Right cardiac atrium (tissue), 5 donors: ENCODE data around the gene TSEN2. TPM values are rescaled to one million over a fixed set of nuclear protein-coding genes. Genes with fewer than 3 reads are reported as not detected.
"Not testable (repeated sequence)": the region's sequence is repeated elsewhere in the genome, so short reads cannot be mapped to it uniquely, and the experiment has no call there.

ENCODE experiments used
- ATAC-seq, 2 donors: fragments of 200-7000 bp; cut with Tn5 transposase; one replicate each; pipeline versions ENCODE4 v1.8.0 to v1.9.1; 2020; ENCODE audit warnings: moderate library complexity in 2 of 2, mild to moderate bottlenecking in 1 of 2
- DNase-seq, 3 donors: peaks; one replicate each; pipeline ENCODE4 v3.0.0-alpha.2; 2020
- H3K27ac ChIP-seq: one replicate; pipeline ENCODE4 v1.5.1; 2013; ENCODE audit warnings: mild to moderate bottlenecking, low read length, control low read depth, moderate library complexity
- H3K27me3 ChIP-seq: one replicate; pipeline ENCODE4 v1.6.1; 2013; ENCODE audit not compliant: control insufficient read depth, insufficient read depth
- H3K4me1 ChIP-seq: one replicate; pipeline ENCODE4 v1.6.1; 2013; ENCODE audit warnings: low read length; ENCODE audit not compliant: control insufficient read depth, insufficient read depth
- H3K4me3 ChIP-seq: one replicate; pipeline ENCODE4 v1.5.1; 2013; ENCODE audit warnings: low read length, control low read depth
- H3K9me3 ChIP-seq: one replicate; pipeline ENCODE4 v1.6.1; 2013; ENCODE audit warnings: low read length; ENCODE audit not compliant: control insufficient read depth
- WGBS: extraction: QIAGEN DNeasy Blood & Tissue Kit; methylation state at CpG from one replicate; pipeline ENCODE4 v1.1.7; 2013; 5-methylcytosine and 5-hydroxymethylcytosine counted together
- intact Hi-C, 4 donors: fragments of 100-400 bp; cut with DNase I; formaldehyde crosslinking; loops; one replicate each; pipeline versions ENCODE4 v1.11.0 to v1.14.0; 2022 to 2023
- polyA plus RNA-seq: library from polyadenylated mRNA; stranded (reverse); fragments of 200-250 nt; gene quantifications from one replicate; pipeline ENCODE4 v1.2.3, GENCODE V29; 2013
- total RNA-seq, 4 donors: library from RNA; stranded (reverse); fragmentation: NEBNext Ultra II Directional; extraction: Animal tissue kit (Norgen Biotek cat#: 25700); gene quantifications; one replicate each; pipeline ENCODE4 v1.2.1, GENCODE V29; 2021
- donor health status: healthy with polysubstance abuse.
- donor health status: DM: no; HTN: yes; CAD: no.
- donor health status: DM: no; HTN: no; CAD: no.
- donor health status: DM: no; HTN: yes; CAD: no; lungs with severe emphysema.
- donor health status: DM: yes; HTN: yes; CAD: no.

TSEN2 gene
- total and polyA plus RNA-seq, 5 donors: 13.9 to 21.4 (median 19.2) TPM

DNA sequence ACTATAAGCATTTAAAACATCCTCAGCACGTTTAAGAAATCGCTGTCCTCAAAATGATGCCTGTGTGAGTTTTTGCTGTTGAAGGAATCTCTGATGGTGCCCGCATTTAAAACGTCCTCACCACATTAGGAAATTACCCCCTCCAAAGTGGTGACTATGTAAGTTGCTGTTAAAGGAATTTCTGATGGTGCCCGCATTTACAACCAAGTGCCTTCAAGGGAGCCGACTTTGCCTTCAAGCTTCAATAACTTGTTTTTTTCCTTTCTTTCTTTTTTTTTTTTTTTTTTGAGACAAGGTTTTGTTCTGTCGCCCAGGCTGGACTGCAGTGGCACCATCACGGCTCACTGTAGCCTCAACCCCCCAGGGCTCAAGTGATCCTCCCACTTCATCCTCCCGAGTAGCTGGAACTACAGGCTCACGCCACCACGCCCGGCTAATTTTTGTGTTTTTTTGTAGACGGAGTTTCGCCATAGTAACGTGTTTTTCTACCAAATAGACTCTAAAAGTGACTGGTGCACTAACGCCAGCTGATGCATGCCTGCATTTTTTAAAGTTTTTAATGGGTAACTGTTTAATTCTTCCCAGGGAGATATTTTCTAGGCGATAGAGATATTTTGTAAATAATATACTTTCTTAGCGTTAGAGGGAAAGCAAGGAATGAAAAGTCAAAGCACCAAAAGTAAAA lies 19.0 kb upstream of the TSEN2 start:
- intact Hi-C loops: no loop called here
- Histone ChIP-seq H3K27ac (no peak overlapping the region), H3K9me3 (no peaks in the 10 kb centered on the region), H3K27me3 (no peaks in the 10 kb centered on the region), H3K4me1 (no peaks in the 10 kb centered on the region), H3K4me3 (no peak overlapping the region)
- no peak for DNase-seq
- no peak for ATAC-seq
- 90% methylated on average over 18 of the region's 18 CpGs for WGBS

DNA sequence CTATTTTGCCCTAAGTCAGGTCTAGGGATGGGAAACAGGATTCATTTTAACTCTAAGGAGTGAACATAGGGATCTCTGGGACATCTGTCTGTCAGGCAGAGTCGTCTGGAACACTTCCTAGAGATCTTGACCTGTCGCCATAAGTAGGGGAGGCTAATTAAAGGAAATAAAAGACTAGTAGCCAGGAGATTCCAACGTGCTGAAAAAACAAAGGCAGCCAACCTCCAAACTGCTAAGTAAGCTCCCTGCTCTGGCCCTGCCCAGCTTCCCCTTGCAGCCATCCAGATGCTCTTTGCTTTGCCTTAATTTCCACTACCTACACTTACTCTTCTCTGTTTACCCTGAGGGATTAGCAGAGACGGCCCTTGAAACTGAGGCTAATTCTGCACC lies 18.4 kb upstream of the TSEN2 start:
- WGBS: 32% methylated on average over 4 of the region's 4 CpGs
- no peak for DNase-seq
- intact Hi-C loops: no loop called here

DNA sequence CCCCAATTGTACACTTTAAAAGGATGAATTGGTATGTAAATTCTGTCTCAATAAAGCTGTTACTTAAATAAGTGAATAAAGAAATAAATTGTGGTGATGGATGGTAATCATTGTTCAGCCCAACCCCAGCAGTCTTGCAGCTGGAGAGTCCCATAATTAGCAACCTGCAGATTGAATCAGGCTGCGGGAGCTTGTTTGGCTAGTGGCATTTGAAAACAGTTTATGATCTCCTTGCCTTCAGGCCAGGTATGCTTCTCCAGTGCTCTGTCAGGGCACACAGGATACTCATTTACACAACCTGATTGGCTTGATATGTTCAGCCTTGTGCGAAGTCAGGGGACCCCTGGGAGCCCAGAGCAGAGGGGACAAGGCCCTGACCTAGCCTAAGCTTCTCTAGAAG lies 16.5 kb upstream of the TSEN2 start:
- intact Hi-C loops: no loop called here
- H3K4me1 ChIP-seq: no peaks in the 10 kb centered on the region
- no peak overlapping the region for H3K4me3 ChIP-seq
- H3K27ac ChIP-seq: no peak overlapping the region
- ATAC-seq: no peak
- no peak for DNase-seq
- no peaks in the 10 kb centered on the region for H3K27me3 ChIP-seq
- WGBS: 96% methylated on average over 2 of the region's 2 CpGs
- H3K9me3 ChIP-seq: no peaks in the 10 kb centered on the region

More for the DNA sequence above, 18.4 kb upstream of the TSEN2 start:
- H3K9me3 ChIP-seq: no peaks in the 10 kb centered on the region
- no peaks in the 10 kb centered on the region for H3K4me1 ChIP-seq
- no peak overlapping the region for H3K4me3 ChIP-seq
- no peak overlapping the region for H3K27ac ChIP-seq
- no peak for ATAC-seq
- H3K27me3 ChIP-seq: no peaks in the 10 kb centered on the region

DNA sequence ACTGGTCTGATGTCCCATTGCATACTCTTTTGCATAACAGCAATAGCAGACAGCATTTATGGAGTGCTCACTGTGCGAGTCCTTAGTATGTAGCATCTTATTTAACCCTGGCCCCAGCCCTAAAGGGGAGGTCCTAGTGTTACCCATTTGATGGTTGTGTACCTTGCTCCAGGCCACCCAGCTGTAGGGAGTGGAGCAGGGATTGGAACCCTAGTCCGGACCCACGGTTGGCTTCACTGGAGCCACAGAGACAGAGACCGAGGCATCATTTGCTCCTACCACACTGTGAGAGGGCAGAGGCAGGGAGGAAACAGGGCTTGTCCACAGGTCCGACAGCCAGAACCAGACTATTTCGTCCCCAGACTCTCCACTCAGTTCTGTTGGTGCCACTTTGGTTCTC lies 16.0 kb upstream of the TSEN2 start:
- intact Hi-C loops: no loop called here

DNA sequence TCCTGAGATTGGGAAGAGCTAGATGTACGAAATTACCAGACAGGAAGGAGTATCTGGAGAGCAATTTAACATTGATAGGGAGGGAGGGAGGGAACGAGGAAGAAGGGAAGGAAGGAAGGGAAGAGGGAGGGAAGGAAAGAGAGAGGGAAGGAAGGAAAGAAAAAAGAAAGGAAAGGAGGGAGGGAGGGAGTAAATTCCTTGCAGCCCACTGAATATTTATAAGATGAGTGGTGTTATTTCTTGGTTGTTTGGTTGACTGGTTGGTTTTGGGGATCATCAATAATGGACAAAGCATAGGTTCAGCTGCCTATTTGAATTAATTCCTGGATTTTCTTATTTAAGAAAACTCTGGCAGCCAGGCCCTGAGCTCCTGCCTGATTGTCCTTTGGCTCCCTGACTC lies 15.5 kb upstream of the TSEN2 start:
- no peak overlapping the region for H3K4me3 ChIP-seq
- no peak overlapping the region for H3K27ac ChIP-seq
- intact Hi-C loops: no loop called here
- 52% methylated on average over 2 of the region's 2 CpGs for WGBS
- no peak for ATAC-seq
- no peak for DNase-seq
- H3K9me3 ChIP-seq: no peaks in the 10 kb centered on the region
- H3K27me3 ChIP-seq: no peaks in the 10 kb centered on the region
- H3K4me1 ChIP-seq: no peaks in the 10 kb centered on the region

More for the DNA sequence above, 16.0 kb upstream of the TSEN2 start:
- WGBS: 95% methylated on average over 6 of the region's 6 CpGs
- no peaks in the 10 kb centered on the region for H3K9me3 ChIP-seq
- H3K4me1 ChIP-seq: no peaks in the 10 kb centered on the region
- no peak overlapping the region for H3K27ac ChIP-seq
- DNase-seq (no peak), ATAC-seq (no peak)
- no peak overlapping the region for H3K4me3 ChIP-seq
- H3K27me3 ChIP-seq: no peaks in the 10 kb centered on the region

DNA sequence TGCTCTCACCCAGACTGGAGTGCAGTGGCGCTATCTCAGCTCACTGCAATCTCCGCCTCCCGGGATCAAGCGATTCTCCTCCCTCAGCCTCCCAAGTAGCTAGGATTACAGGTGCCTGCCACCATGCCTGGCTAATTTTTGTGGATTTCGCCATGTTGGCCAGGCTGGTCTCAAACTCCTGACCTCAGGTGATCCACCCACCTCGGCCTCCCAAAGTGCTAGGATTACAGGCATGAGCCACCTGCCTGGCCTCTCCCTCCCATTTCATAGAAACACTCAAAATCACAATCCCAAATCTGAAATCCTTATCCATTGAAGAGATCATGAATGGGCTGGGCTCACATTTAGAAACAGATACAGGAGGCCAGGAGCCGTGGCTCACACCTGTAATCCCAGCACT lies 15.1 kb upstream of the TSEN2 start:
- WGBS: 97% methylated on average over 7 of the region's 7 CpGs
- intact Hi-C loops, H3K27ac ChIP-seq, H3K9me3 ChIP-seq, H3K4me1 ChIP-seq, ATAC-seq, H3K4me3 ChIP-seq, H3K27me3 ChIP-seq, DNase-seq: not testable (repeated sequence)

DNA sequence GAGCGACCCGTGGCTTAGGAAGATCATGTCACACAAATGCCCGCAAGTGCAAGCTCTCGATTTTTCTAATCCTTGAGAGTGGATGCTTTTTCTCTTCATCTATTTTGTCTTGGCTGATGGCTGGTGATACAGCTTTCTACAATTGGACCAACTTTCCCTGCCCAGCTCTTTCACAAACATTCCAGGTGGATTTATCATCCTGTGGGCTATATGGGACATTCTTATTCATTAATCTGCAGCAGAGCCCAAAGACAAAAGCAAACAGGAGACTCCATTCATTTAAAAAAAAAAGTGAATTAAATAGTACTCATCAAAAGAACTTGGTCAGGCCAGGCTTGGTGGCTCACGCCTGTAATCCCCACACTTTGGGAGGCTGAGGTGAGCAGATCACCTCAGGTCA lies 14.2 kb upstream of the TSEN2 start:
- WGBS: 96% methylated on average over 5 of the region's 5 CpGs
- intact Hi-C loops: no loop called here

DNA sequence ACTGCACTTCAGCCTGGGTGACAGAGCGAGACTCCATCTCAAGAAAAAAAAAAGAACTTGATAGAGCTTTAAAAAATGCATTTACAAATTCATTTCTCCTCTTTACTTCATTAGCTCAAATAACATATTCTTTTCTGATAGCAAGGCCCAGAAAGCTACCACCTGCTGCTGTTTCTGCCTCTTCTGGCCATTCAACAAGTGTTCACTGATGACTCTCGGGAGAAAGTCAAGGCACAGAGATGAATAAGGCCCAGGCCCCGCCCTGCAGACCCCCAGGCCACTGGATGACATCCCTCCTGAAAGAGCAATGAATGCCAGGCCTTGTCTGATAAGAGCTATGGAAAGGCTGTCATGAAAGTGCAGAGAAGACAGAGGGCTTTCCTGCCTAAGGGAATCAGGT lies 13.6 kb upstream of the TSEN2 start:
- intact Hi-C loops: no loop called here
- ATAC-seq: no peak
- no peaks in the 10 kb centered on the region for H3K27me3 ChIP-seq
- WGBS: 92% methylated on average over 3 of the region's 3 CpGs
- H3K27ac ChIP-seq: no peak overlapping the region
- H3K4me3 ChIP-seq: no peak overlapping the region
- no peaks in the 10 kb centered on the region for H3K4me1 ChIP-seq
- DNase-seq: no peak
- H3K9me3 ChIP-seq: no peaks in the 10 kb centered on the region

More for the DNA sequence above, 14.2 kb upstream of the TSEN2 start:
- no peak overlapping the region for H3K27ac ChIP-seq
- no peak overlapping the region for H3K4me3 ChIP-seq
- H3K9me3 ChIP-seq: no peaks in the 10 kb centered on the region
- ATAC-seq (no peak), DNase-seq (no peak)
- H3K27me3 ChIP-seq: no peaks in the 10 kb centered on the region
- no peaks in the 10 kb centered on the region for H3K4me1 ChIP-seq

DNA sequence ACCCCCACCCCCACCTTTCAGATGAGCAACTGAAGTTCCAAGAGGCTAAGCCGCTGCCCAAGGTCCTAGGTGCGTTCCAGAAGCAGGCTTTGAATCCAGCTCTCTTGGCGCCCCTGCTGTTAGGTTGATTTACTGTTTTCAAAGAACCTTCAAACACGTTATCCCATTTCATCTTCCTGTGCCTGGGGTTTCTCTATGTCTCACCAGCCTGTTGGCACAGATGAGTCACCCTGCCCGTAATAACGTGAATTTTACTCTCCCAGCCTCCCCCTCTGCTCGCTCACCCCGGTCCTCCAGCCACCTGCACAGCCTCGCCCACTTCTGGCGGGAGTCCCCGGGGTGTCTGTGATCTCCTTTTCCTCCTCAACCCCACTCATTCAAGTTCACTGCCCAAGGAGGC lies 13.0 kb upstream of the TSEN2 start:
- 80% methylated on average over 11 of the region's 11 CpGs for WGBS
- H3K27me3 ChIP-seq: no peaks in the 10 kb centered on the region
- no peaks in the 10 kb centered on the region for H3K4me1 ChIP-seq
- ATAC-seq (no peak), DNase-seq (no peak)
- H3K27ac ChIP-seq: no peak overlapping the region
- H3K9me3 ChIP-seq: no peaks in the 10 kb centered on the region
- intact Hi-C loops: no loop called here
- no peak overlapping the region for H3K4me3 ChIP-seq

DNA sequence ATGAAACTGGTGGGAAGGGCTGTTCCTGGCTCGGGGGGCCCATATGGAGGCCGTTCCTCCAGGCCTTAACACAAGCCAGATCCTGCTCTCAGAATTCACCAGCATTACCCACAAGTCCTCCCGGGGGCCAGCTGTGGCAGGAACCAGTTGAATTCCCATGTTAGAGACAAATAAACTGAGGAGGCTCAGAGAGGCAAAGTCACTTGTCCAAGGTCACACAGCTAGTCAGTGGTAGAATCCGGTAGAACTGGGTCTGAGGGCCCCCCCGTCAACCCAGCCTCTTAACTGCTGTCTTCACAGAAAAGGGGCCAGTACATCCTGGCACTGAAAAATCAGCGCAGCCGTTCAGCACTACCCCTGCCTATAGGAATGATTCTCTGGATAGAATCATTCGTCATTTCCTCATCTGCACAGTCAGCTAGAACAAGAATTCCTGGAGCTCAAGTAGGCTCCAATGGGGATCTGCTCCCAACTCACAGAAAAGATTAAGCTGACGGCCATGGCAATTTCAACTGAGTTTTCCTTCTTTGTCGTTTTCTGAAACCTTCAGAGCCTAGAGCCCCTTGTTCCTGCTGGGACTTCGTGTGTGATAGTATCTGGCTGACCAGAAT lies 12.2 kb upstream of the TSEN2 start:
- intact Hi-C loops: no loop called here
- H3K4me3 ChIP-seq: no peak overlapping the region
- H3K4me1 ChIP-seq: no peaks in the 10 kb centered on the region
- ATAC-seq (no peak), DNase-seq (no peak)
- H3K9me3 ChIP-seq: no peaks in the 10 kb centered on the region
- whole genome bisulfite sequencing: 88% methylated on average over 11 of the region's 11 CpGs
- H3K27ac ChIP-seq: no peak overlapping the region
- H3K27me3 ChIP-seq: no peaks in the 10 kb centered on the region

DNA sequence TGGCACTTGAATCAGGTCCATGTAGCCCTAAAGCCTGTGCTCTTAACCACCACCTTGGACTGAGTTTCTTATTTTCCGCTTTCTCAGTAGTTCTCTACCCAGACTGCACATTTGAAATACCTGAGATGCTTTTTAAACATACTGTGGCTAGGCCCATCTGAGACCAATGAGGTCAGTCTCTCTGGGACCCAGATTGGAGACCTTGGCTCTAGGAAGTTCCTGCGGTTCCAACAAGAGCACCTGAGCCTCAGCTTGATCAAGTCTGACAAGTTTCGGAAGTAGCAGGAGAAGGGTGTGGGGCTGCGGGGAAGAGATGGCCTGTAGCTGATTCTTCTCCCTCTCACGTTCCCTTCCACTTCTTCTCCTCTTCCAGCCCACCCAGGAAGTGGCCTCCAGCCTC lies 11.5 kb upstream of the TSEN2 start:
- intact Hi-C loops: no loop called here
- H3K9me3 ChIP-seq: no peaks in the 10 kb centered on the region
- no peak overlapping the region for H3K4me3 ChIP-seq
- no peaks in the 10 kb centered on the region for H3K4me1 ChIP-seq
- no peak overlapping the region for H3K27ac ChIP-seq
- DNase-seq (no peak), ATAC-seq (no peak)
- WGBS: 97% methylated on average over 5 of the region's 5 CpGs
- no peaks in the 10 kb centered on the region for H3K27me3 ChIP-seq

DNA sequence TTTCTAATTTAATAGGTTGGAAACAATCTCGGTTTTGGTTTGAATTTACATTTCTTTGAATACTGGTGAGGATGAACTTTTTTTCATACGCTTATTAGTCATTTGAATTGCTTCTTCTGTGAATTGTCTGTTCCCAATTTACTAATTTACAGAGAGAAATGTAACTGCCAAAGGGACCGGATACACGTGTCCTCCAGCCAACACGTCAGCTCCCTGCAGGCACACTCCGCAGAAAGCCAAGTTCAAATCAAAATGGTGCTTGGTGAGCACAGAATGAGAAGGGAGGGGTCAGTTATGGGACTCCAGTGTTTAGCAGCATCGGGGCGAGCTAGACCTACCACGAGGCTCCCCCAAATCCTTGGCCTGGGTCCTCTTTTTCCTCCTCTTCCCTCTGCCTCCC lies 10.8 kb upstream of the TSEN2 start:
- Histone ChIP-seq H3K4me3 (no peak overlapping the region), H3K27ac (no peak overlapping the region), H3K9me3 (no peaks in the 10 kb centered on the region), H3K27me3 (no peaks in the 10 kb centered on the region), H3K4me1 (no peaks in the 10 kb centered on the region)
- 86% methylated on average over 9 of the region's 9 CpGs for WGBS
- ATAC-seq (no peak), DNase-seq (no peak)
- intact Hi-C loops: no loop called here
